ENCODE results near the gene RRH.

RRH gene

GRCh38 chr4:109878355-109878754 is 50.6 kb downstream of the RRH start:
- Histone ChIP-seq H3K4me3 (ENCODE audit: low read depth, low read length) (no peak overlapping the region), H3K79me2 (no peaks in the 10 kb centered on the region), H3K27ac (no peak overlapping the region), H3K4me1 (no peaks in the 10 kb centered on the region), H3K36me3 (ENCODE audit: control insufficient read depth, insufficient read depth, low read length) (no peaks in the 10 kb centered on the region), H2AFZ (no peak overlapping the region), H3K27me3 (ENCODE audit: control insufficient read depth, insufficient read depth, low read length) (no peaks in the 10 kb centered on the region), H3K4me2 (ENCODE audit: low read length) (no peak overlapping the region), H3K9me3 (ENCODE audit: control insufficient read depth, low read length) (no peaks in the 10 kb centered on the region), H3K9ac (no peak overlapping the region)
- TF ChIP-seq, protein P1, sequence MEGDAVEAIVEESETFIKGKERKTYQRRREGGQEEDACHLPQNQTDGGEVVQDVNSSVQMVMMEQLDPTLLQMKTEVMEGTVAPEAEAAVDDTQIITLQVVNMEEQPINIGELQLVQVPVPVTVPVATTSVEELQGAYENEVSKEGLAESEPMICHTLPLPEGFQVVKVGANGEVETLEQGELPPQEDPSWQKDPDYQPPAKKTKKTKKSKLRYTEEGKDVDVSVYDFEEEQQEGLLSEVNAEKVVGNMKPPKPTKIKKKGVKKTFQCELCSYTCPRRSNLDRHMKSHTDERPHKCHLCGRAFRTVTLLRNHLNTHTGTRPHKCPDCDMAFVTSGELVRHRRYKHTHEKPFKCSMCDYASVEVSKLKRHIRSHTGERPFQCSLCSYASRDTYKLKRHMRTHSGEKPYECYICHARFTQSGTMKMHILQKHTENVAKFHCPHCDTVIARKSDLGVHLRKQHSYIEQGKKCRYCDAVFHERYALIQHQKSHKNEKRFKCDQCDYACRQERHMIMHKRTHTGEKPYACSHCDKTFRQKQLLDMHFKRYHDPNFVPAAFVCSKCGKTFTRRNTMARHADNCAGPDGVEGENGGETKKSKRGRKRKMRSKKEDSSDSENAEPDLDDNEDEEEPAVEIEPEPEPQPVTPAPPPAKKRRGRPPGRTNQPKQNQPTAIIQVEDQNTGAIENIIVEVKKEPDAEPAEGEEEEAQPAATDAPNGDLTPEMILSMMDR (IDR thresholded peaks at IDR 0.05) = no peak

DNA sequence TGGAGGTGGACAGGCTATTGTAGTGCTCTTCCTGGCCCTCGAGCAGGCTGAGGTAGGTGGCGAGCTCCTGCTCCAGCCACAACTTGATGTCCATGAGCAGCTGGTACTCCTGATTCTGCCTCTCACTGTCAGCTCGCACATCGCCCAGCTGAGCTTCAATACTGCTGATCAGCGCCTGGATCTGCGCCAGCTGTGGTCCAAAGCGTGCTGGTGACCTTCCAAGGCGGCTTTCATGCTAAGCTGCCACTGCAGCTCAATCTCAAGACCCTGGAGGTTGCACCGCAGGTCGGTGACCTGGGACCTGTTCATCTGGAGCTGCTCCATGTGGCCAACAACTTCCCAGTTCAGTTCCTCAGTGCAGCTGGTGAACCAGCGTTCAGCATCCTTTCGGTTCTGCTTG is 51.3 kb downstream of the RRH start:
- Histone ChIP-seq H3K79me2 (no peaks in the 10 kb centered on the region), H3K27me3 (ENCODE audit: control insufficient read depth, insufficient read depth, low read length) (no peaks in the 10 kb centered on the region), H3K36me3 (ENCODE audit: control insufficient read depth, insufficient read depth, low read length) (no peaks in the 10 kb centered on the region), H3K9me3 (ENCODE audit: control insufficient read depth, low read length) (no peaks in the 10 kb centered on the region), H2AFZ (no peak overlapping the region), H3K9ac (no peak overlapping the region), H3K4me3 (ENCODE audit: low read depth, low read length) (no peak overlapping the region), H3K4me2 (ENCODE audit: low read length) (no peak overlapping the region), H3K27ac (no peak overlapping the region), H3K4me1 (no peaks in the 10 kb centered on the region)
- TF ChIP-seq, protein P1 (IDR thresholded peaks at IDR 0.05) = no peak

DNA sequence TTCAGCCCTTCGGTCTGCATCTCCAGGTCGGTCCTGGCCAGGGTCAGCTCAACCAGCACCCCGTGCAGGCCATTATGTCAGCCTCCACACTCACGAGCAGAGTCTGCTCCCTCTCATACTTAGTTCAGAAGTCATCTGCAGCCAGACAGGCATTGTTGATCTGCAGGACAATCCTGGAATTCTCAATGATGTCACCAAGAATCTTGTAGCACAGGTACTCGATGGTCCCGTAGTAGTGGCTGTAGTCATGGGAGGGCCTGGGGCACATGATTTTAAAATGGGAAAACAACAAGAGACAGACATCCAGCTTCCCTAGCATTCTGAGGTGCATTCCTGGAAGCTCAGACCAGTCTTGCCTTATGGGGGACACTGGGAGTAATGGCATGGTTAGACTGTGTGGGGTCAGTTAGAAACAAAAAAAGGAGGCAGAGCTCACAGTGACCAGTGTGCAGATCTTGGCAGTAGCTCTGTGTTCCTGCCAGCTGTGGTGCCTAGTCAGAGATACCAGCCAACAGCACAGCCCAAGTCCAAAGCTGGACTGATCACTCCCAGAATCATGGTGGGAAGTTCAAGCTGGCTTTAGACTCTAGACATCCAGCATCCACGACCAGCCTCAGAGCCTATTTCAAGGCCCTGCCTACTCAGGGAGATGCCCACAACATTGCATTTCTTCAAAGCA is 52.0 kb downstream of the RRH start:
- Histone ChIP-seq H3K4me2 (ENCODE audit: low read length) (no peak overlapping the region), H3K4me1 (no peaks in the 10 kb centered on the region), H3K9me3 (ENCODE audit: control insufficient read depth, low read length) (no peaks in the 10 kb centered on the region), H3K9ac (no peak overlapping the region), H3K36me3 (ENCODE audit: control insufficient read depth, insufficient read depth, low read length) (no peaks in the 10 kb centered on the region), H3K27ac (no peak overlapping the region), H3K4me3 (ENCODE audit: low read depth, low read length) (no peak overlapping the region), H3K79me2 (no peaks in the 10 kb centered on the region), H2AFZ (no peak overlapping the region), H3K27me3 (ENCODE audit: control insufficient read depth, insufficient read depth, low read length) (no peaks in the 10 kb centered on the region)
- TF ChIP-seq, protein P1 (IDR thresholded peaks at IDR 0.05) = no peak

GRCh38 chr4:109886303-109886702 is 58.5 kb downstream of the RRH start:
- Histone ChIP-seq H3K79me2 (no peaks in the 10 kb centered on the region), H3K27me3 (ENCODE audit: control insufficient read depth, insufficient read depth, low read length) (no peaks in the 10 kb centered on the region), H3K9ac (no peak overlapping the region), H3K36me3 (ENCODE audit: control insufficient read depth, insufficient read depth, low read length) (no peaks in the 10 kb centered on the region), H2AFZ (no peak overlapping the region), H3K27ac (no peak overlapping the region), H3K4me2 (ENCODE audit: low read length) (no peak overlapping the region), H3K9me3 (ENCODE audit: control insufficient read depth, low read length) (no peaks in the 10 kb centered on the region), H3K4me1 (no peaks in the 10 kb centered on the region), H3K4me3 (ENCODE audit: low read depth, low read length) (no peak overlapping the region)
- TF ChIP-seq, protein P1 (IDR thresholded peaks at IDR 0.05) = no peak

GRCh38 chr4:109887071-109887470 is 59.3 kb downstream of the RRH start:
- no peaks in the 10 kb centered on the region for H3K79me2 ChIP-seq
- no peak overlapping the region for H3K4me3 ChIP-seq (ENCODE audit: low read depth, low read length)
- H3K4me2 ChIP-seq (ENCODE audit: low read length) = no peak overlapping the region
- H3K9me3 ChIP-seq (ENCODE audit: control insufficient read depth, low read length) = no peaks in the 10 kb centered on the region
- TF ChIP-seq, protein P1 (IDR thresholded peaks at IDR 0.05) = no peak
- no peaks in the 10 kb centered on the region for H3K27me3 ChIP-seq (ENCODE audit: control insufficient read depth, insufficient read depth, low read length)
- no peak overlapping the region for H3K9ac ChIP-seq
- no peaks in the 10 kb centered on the region for H3K36me3 ChIP-seq (ENCODE audit: control insufficient read depth, insufficient read depth, low read length)
- no peak overlapping the region for H3K27ac ChIP-seq
- no peaks in the 10 kb centered on the region for H3K4me1 ChIP-seq
- H2AFZ ChIP-seq = no peak overlapping the region
